Measurements from ENCODE around the gene TTC31.
"Not testable (repeated sequence)": the region's sequence is repeated elsewhere in the genome, so short reads cannot be mapped to it uniquely, and the experiment has no call there.

TTC31 gene

DNA sequence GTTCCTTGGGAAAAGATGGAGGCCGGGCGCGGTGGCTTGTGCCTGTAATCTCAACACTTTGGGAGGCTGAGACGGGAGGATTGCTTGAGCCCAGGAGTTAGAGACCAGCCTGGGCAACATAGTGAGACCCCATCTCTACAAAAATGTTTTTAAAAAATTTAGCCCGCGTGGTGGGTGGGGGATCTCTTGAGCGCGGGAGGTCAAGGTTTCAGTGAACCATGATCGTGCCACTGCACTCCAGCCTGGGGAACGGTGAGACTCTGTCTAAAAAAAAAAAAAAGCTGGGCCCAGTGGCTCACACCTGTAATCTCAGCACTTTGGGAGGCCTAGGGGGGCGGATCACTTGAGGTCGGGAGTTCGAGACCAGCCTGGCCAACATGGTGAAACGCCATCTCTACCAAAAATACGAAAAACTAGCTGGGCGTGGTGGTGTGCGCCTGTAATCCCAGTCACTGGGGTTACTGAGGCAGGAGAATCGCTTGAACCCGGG lies 839 bp downstream of the TTC31 start:
- not testable (repeated sequence) for DNase-seq (ENCODE audit: low read depth in 2 of 2)

DNA sequence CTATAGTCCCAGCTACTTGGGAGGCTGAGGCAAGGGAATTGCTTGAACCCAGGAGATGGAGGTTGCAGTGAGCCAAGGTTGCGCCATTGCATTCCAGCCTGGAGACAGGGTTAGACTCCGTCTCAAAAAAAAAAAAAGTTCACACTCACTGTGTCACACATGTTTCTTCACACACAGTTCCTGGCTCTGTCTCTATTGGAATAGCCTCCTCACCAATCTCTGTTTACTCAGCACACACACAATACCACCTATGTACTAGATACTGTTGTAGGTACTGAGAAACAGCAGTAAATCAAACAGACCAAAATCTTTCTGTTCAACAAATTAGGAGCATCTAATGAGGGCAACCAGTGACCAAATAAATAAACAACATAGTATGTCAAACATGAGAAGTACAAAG lies 3.3 kb downstream of the TTC31 start:
- DNase-seq (ENCODE audit: low read depth in 2 of 2), result no peak

DNA sequence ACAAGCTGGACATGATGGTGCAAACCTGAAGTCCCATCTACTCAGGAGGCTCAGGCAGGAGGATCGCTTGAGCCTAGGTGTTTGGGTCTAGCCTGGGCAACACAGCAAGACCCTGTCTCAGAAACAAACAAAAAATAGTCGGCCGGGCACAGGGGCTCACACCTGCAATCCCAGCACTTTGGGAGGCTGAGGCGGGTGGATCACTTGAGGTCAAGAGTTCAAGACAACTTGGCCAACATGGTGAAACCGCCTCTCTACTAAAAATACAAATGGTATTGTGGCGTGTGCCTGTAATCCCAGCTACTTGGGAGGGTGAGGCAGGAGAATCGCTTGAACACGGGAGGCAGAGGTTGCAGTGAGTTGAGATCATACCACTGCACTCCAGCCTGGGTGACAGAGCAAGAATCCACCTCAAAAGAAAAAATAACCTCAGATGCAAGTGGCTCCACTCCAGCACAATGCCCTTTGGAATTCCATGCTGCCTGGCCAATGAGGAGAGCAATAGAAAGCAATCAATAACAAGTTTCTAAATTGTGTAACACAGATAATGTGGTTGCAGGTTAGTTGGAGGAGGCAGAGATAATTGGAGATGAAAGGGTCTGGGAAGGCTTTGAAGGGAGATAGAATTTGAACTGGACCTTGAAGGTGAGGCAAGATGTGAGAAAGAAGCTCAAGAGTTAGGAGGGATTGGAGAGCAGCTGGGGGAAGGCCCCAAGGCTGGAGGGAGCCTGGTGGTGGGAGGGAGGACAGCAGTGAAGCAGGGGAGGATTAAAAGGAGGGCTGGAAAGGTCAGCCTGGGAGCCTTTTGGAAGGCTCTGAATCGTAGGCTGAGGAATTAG lies 6.0 kb downstream of the TTC31 start:
- DNase-seq (ENCODE audit: low read depth in 2 of 2), result no peak

DNA sequence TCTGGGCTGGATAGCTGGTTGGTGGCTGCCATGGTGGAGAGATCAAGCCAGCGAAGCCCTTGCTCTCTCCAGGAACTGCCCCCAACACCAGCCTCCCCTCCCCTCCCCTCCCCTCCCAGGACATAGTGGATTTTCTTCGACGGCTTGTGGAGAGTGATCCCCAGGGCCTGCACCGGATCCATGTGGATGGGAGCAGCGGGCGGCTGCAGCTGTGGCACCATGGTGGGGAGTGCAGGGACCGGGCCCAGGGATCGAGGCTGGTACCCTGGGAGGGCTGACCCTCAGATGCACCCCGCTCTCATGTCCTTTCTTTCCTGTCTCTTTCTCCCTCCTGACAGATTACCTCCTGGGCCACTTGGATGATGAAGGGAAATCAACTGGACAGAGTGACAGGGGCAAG lies 7.0 kb downstream of the TTC31 start:
- no peak for DNase-seq (ENCODE audit: low read depth in 2 of 2)

DNA sequence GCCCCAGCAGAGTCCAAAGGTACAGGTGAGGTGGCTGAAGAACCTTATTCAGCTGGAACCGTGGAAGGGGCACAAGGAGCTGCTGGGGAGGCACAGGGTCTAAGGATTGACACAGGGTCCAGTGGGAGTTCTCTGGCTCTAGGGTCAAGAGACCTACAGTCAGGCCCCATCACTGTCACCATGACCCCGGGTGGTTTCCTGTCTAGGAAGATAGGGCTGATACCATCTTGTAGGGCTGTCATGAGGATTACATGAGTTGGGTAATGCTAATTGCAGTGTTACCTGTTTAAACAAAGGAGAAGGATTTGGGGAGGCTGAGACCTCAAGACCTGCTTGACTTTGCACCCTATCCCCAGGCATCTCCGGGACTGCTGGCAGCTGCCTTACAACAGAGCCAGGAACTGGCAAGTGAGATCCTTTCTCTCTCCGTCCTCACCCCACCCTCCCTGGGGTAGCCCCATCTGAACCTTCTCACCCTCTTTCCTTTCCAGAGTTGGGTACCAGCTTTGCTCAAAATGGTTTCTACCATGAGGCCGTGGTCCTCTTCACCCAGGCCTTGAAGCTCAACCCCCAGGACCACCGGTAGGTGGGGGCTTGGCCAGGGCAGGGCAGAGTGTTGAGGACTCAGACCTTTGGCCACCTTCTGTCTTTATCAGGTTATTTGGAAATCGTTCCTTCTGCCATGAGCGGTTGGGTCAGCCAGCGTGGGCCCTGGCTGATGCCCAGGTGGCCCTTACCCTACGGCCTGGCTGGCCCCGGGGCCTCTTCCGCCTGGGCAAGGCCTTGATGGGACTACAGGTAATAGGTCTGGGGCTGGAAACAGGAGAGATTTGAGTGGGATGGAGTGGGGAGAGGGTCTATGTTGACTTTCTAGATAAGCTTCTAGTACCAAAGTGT lies 9.0 kb downstream of the TTC31 start:
- no peak for DNase-seq (ENCODE audit: low read depth in 2 of 2)

DNA sequence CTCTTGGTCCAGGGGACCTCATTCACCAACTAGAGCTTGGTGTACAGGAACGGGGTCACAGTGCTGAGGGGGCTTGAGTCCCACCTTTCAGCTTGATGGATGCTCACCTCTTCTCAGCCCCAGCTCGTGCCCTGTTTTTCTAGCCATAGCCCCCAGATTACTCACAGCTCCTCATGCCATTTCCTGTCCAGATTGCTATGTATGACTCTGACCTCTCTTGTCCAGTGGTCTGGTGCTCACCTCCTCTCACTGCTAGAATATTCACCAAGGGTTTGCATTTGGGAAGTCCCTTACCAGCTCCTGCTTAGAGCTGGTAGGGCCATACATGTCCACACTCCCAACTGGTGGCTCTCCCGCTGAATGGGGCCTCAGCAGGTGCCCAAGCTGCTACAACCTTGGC lies 10.7 kb downstream of the TTC31 start:
- no peak for DNase-seq (ENCODE audit: low read depth in 2 of 2)

DNA sequence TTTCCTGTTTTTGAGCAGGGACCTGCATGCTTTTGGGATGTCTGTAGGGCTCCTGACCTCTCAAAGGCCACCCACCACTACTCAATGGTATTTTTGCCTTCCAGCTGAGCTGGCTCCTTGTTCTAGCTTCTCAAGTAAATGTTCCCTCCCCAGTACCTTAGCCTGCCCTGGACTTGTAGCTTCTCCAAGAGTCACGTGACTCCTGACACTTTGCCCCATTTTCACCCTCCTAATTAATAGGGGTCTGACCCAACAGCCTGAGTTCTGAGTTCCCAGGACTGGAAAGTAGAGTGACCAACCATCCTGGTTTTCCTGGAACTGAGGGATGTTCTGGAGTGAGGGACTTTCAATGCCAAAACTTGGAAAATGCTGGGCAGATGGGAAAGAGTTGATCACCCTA lies 12.6 kb downstream of the TTC31 start:
- no peak for DNase-seq (ENCODE audit: low read depth in 2 of 2)

DNA sequence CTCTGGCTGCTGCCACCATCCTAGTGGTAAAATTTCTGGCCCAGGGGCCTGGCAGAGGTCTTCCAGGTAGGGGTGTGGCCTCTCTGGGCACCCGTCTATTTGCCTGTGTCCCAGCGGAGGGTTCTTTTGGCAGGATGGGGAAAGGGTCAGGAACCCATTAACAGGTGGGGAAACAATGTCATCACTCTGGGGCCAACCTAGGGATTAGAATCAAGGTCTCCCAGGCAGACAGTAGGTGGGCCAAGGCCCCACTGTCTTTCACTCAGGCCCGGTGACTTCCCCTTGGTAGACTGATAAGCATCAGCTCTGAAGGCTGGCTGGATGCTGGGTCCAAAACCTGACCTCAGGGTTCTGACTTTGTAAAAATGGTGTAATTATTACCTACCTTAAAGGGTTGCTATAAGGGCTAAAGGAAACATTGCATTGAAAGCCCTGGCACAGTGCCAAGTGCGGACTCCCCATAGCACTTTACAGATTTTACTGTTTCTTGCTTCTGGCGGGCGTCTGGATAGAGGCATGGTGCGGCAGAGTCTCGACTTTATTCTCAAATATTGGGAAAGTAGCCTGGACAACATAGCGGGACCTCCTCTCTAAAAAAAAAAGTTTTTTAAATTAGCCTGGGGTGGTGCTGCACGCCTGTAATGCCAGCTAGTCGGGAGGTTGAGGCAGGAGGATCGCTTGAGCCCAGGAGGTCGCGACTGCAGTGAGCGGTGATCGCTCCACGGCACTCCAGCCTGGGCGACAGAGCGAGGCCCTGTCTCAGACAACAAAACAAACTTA lies 14.3 kb downstream of the TTC31 start:
- no peak for DNase-seq (ENCODE audit: low read depth in 2 of 2)

DNA sequence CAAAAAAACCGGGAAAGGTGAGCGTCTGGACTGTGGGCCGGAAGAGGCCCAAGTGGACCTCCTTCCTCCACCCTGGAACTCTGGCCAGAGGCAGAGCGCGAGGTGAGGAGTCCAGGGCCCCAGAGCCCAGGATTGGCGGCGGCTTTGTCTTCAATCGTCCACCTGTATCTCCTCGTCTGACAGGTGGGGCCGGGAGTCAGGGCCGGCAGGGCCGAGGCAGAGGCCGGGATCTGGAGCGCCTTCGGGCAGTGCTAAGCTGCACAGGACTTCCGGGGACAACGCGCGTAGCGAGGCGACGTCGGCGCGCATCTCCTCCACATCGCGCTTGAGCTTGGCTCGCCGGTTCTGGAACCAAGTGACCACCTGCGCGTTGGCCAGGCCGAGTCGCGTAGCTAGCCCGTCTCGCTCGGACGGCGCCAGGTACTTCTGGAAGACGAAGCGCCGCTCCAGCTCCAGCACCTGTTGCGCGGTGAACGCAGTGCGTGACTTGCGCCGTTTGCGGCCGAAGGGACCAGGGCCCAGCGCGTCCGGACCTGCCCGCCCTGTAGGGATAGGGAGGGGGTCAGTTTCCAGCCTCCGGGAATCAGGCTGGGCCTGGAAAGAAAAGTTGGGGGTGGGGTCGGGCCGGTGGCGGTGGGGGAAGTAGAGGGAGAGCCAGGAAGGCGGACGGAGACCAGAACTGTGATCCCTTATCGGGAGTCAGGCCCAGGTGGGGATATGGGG lies 15.1 kb downstream of the TTC31 start:
- DNase-seq (ENCODE audit: low read depth in 2 of 2), result no peak

DNA sequence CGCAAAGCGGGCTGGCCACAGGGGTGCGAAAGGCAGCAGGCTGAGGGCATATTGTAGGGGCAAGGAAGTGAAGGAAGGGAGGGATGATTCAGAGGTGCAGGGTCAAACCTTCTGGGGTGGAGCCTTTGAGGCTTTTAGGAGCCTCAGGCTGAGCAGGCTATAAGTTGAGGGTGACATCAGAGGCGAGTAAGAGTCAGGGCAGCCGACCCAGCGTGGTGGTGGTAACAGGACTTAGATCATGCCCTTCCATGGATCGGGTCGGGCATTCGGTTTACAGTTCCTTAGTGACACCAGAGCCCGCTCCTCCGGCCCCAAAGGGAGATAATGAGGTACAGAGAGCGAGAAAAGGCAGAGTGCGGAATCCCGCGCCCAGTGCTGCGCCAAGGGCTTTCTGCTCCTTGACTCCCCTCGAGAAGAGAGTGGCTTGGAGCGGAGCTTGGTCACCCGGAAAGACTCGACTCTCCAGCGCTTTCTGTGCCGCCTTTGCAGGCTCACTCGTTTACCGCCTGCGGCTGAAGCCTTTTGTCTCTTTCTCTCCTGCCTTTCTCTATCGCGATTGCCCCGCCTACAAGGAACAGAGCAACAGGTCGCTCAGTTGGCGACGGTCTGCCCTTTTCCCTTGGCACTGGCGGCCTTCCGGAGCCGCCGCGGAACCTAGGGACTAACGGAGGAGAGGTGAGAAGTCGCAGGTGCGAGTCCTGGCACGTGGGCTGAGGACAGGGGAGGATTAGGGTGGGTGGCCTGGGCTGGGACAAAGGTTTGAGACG lies 15.8 kb downstream of the TTC31 start:
- no peak for DNase-seq (ENCODE audit: low read depth in 2 of 2)

DNA sequence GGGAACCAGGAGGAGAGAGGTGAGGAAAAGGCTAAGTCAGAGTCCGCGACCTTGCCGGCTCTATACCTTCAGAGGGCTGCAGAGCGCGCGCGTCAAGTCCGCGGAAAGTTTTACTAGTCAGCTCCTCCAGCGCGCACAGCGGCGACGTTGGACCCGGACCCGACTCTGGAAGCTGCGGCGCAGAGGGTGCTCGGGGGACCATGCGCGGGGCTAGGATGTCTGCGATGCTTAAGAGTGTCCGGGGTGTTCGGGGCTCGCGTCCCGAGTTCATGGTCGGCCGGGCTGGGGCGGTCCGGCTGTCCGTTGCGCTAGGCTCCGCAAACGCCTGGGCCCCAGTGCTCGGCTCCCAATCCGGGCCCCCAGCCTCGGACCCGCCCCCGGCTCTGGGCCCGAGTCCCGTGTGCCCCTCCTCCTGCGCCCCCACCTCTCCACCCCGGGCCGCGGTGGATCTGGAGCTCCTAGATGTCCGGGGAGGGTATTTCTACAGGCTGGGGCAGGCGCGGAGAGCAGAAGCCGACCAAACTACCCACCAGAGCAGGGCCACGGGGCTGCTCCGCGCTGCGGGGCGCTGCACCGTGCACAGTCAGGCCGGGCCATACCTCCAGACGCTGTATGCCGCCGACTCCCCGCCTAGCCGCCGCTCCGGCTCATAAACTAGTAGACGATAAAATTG lies 16.5 kb downstream of the TTC31 start, which contains the start of gene LBX2:
TSS of gene LBX2 (minus strand) at position 337 of the 673 bp plus-strand sequence. CDS start at position 271, 66 bp downstream.
- DNase-seq (ENCODE audit: low read depth in 2 of 2), result no peak

DNA sequence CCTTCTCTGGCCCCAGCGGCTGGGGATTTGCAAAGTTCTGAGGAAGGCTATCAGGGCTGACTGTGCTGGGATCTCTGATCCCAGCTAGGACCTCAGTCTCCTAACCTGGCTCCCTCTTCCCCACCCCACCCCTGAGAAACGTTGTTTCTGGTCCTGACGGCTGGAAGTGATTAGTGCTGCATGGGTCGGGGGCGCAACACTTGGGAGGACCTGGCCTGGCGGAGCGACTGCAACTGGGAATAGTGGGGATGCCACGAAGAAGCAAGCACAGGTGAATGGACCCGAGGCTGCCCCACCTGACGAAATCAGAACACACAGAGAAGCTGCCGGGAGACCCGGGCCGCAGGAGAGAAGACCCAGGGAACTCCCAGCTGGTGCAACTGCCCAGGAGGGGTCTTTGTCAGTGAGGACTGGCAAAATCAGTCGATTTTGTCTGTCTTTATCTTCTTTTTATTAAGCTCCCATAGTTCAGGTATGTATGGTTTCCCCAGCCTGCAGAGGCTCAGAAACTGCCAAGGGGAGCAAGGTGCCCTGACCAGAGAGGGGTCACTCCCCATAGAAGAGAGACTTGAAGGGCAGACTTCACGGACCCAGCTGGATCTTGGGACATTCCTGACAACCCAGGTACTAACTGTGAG lies 17.2 kb downstream of the TTC31 start:
- no peak for DNase-seq (ENCODE audit: low read depth in 2 of 2)

DNA sequence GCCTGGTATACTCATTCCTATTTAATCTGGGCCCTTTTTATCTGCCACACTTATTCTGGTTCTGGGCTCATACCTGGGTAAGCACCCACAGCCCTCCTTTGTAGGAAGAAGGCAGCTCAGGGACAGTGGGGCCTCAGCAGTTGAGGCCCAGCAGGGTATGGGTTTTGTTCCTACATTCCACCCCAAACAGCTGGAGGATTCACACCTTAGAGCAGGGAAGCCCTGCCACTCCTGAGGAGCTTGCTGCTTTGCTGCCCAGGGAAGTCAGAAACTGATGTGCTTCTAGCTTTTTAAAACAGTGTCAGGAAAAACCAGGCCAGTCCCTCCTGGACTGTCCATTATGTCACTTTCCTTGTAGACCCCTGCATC lies 17.7 kb downstream of the TTC31 start:
- DNase-seq (ENCODE audit: low read depth in 2 of 2), result no peak

DNA sequence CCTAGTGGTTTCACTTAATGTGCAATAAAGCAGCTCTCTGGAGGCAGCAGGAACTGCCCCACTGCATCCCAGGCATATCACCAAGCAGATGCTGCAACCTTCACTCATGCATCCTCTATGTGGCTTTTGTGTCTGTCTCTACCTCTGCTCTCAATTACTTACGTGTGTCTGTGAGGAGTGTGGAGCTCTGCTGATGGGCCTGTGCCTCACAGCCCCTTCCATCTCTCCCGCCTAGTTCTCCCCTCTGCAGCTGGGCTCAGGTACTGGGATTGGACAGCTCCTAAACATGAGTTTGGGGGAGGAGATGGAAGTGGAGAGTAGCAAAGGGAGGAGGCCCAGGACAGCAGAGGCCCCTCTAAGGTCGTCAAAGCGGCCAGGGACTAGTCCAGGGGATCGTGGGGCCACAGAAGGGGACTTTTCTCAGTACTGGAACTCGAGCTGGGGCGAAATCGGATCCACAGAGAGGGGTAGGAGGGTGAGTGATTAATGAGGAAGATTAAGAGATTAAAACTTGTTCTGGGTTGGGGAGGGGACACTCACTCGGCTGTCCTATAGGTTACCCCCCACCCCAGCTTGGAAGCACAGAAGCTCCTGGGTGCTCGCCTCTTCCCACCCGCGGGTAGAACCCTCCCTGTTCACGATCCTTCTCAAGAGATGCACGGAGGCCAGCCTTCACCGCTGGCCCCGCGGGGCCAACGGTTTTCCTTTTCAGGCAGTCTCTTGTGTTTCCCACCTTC lies 18.6 kb downstream of the TTC31 start:
- DNase-seq (ENCODE audit: low read depth in 2 of 2), result no peak

DNA sequence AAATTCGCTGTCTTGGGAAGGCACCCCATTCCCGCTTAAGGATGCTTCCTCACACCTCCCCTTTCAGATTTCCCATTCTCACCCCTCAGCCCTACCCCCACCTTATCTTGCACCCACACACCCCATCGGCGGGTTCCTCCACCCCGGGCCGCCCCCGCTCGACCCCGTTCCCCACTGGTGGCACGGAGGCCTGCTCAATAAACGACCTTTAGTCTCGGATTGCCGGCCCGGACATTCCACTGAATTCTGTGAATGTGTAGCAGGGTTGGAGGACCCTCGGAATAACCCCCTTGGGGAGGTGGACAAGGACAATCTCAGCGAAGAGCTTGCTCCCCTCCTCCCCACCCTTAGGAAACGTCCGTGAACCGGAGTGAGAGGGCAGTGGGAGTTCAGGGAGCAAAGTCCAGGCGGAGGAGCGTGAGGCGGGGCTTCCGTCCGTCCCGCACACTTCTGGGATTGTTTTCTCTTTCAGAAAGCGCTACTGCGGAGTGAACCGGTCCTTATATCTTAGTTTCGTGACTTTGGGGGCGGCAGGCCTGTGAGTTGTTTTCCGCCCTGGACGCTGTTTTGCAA lies 19.4 kb downstream of the TTC31 start:
- DNase-seq (ENCODE audit: low read depth in 2 of 2), result no peak

DNA sequence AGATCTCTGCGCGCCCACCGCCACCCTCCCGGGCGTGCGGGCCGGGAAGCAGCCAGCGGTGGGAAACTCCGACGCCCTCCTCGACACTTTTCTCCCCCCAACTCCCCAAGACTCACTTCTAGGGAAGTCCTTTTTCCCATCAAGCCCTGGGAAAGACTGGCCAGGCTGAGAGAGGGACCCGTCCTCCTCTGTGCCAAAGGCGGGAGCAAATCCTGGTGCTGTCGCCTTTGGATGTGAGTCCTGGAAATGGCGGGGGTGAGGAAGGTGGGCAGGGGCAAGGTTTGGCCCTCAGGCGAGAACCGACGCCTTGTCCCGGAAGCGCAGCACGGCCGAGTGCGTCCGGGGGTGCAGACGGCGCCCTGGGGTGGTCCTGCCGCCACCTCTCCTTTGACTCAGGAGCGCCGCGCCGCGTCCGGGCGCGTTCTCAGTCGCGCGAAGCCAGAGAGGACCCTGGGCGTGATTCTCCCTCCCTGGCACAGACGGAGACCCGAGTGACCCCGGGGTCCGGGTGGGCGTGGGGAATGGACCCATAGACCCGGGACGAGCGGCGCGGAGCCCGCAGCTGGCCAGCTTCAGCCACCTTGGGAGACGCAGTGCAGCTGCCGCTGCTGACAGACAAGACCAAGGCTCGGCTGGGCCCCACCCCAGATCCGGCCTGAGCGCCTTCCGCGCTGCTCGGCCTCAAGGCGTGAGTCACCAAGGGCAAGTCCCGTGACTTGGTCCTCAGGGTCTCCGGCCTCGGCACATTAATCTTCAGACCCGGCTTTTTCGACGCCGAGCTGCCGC lies 20.0 kb downstream of the TTC31 start:
- peak in 1 of 2 experiments; percentile 41 for DNase-seq (ENCODE audit: low read depth in 2 of 2)
